ENCODE results near the gene TMEM187. TPM values are rescaled to one million over a fixed set of nuclear protein-coding genes. Genes with fewer than 3 reads are reported as not detected.
A peak's percentile ranks its signal among the peaks of the same experiment; 100 is the strongest.

TMEM187 gene
- total and polyA plus RNA-seq, 12 donors: 3.4 to 13.2 (median 7.5) TPM

- H3K4me1 ChIP-seq: peaks cover 0 to 37% (median 18%) of the 10 kb centered on the region in 9 donors
- H3K27me3 ChIP-seq: no peaks in the 10 kb centered on the region
- peaks cover 0 to 96% (median 4%) of the 10 kb centered on the region in 9 donors for H3K36me3 ChIP-seq
- ATAC-seq: no peak
- 87 to 88% methylated on average over 30 to 32 of the region's 32 CpGs for WGBS, 2 donors
- H3K9me3 ChIP-seq: no peaks in the 10 kb centered on the region
- no peak for DNase-seq
- no peak overlapping the region for H3K4me3 ChIP-seq
- intact Hi-C loops (cut with DNase I): loop anchor here in 7 of 10 donors (1.0 to 10.0 kb wide), 6 partner anchors 185 to 988 kb away; partner anchors contain the start of gene PLXNB3 (in 6 of the 7)
- peak overlapping the region in 3 of 10 donors; percentile 25 to 69 (median 62) for H3K27ac ChIP-seq
- TF ChIP-seq, protein P1, sequence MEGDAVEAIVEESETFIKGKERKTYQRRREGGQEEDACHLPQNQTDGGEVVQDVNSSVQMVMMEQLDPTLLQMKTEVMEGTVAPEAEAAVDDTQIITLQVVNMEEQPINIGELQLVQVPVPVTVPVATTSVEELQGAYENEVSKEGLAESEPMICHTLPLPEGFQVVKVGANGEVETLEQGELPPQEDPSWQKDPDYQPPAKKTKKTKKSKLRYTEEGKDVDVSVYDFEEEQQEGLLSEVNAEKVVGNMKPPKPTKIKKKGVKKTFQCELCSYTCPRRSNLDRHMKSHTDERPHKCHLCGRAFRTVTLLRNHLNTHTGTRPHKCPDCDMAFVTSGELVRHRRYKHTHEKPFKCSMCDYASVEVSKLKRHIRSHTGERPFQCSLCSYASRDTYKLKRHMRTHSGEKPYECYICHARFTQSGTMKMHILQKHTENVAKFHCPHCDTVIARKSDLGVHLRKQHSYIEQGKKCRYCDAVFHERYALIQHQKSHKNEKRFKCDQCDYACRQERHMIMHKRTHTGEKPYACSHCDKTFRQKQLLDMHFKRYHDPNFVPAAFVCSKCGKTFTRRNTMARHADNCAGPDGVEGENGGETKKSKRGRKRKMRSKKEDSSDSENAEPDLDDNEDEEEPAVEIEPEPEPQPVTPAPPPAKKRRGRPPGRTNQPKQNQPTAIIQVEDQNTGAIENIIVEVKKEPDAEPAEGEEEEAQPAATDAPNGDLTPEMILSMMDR (IDR thresholded peaks at IDR 0.05): no peak
These were observed 20.1 kb upstream of the TMEM187 start for GRCh38 chrX:153952373-153953026.

- intact Hi-C loops (cut with DNase I): loop anchor here in 7 of 10 donors (1.0 to 10.0 kb wide), 6 partner anchors 186 to 989 kb away; partner anchors contain the start of gene PLXNB3 (in 6 of the 7)
- no peaks in the 10 kb centered on the region for H3K9me3 ChIP-seq
- WGBS, 2 donors: 6 to 21% methylated on average over 17 to 33 of the region's 33 CpGs
- TF ChIP-seq, protein P1 (IDR thresholded peaks at IDR 0.05): peak; percentile 84 to 100 (median 89)
- ATAC-seq (peak; percentile 59 to 76 (median 67)), DNase-seq (peak; percentile 56 to 68)
- H3K4me1 ChIP-seq: peaks cover 0 to 28% (median 10%) of the 10 kb centered on the region in 9 donors
- no peaks in the 10 kb centered on the region for H3K27me3 ChIP-seq
- H3K4me3 ChIP-seq: no peak overlapping the region
- peak overlapping the region in 6 of 10 donors; percentile 8 to 69 (median 42) for H3K27ac ChIP-seq
- peaks cover 0 to 100% (median 4%) of the 10 kb centered on the region in 9 donors for H3K36me3 ChIP-seq
These were observed 19.2 kb upstream of the TMEM187 start for GRCh38 chrX:153953342-153953830.

DNA sequence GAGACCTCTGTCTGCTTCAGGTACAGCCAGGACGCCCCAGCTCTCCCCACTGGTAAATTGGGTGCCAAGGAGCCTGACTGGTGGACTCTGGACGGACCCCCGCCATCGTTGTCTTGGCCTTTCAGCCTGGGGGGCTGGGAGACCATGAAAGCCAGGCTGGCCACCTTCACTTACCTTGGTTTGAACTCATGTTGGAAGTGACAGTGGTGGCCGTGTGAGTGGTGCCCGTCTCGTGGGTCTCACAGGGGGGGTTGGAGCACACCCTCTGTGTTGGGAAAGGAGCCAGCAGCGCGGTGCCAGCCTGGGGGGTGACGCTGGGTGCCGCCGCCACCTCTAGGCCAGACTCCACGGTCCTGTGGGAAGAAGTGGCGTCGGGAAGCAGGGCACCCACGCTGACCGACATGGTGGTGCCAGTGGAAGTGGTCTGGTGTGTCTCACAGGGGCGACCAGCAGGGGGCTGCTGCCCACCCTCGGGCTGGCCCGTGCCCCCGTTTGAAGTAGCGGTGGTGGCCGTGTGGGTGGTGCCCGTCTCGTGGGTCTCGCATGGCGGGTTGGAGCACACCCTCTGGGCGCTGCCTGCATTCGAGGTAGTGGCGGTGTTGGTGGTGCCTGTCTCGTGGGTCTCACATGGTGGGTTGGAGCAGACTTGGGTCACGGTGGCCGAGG is 18.5 kb upstream of the TMEM187 start:
- WGBS, 2 donors: 81 to 85% methylated on average over 20 to 33 of the region's 33 CpGs
- Histone ChIP-seq H3K4me1 (peaks cover 0 to 23% (median 8%) of the 10 kb centered on the region in 9 donors), H3K9me3 (no peaks in the 10 kb centered on the region), H3K27ac (peak overlapping the region in 3 of 10 donors; percentile 29 to 62 (median 56)), H3K4me3 (no peak overlapping the region), H3K27me3 (no peaks in the 10 kb centered on the region), H3K36me3 (peaks cover 0 to 100% (median 4%) of the 10 kb centered on the region in 9 donors)
- intact Hi-C loops (cut with DNase I): loop anchor here in 8 of 10 donors (1.0 to 10.0 kb wide), 6 partner anchors 187 to 989 kb away; partner anchors contain the start of gene PLXNB3 (in 7 of the 8)
- peak in 3 of 8 donors; percentile 3 to 5 (median 3) for ATAC-seq
- DNase-seq: no peak
- TF ChIP-seq, protein P1 (IDR thresholded peaks at IDR 0.05): no peak
